Breast epithelium (tissue), 3 donors: Measurements from ENCODE around the gene MDN1.

Source experiments
- CTCF ChIP-seq, 3 donors: fragments of 450-650 bp; IDR thresholded peaks; one replicate each; pipeline ENCODE4 v1.5.1; 2016 to 2017; ENCODE audit warnings: antibody characterized with exemption in 3 of 3, mild to moderate bottlenecking in 3 of 3, moderate library complexity in 3 of 3
- POLR2A ChIP-seq: fragments of 450-650 bp; IDR thresholded peaks from one replicate; pipeline ENCODE4 v1.6.1; 2016; ENCODE audit warnings: antibody characterized with exemption, mild to moderate bottlenecking, moderate library complexity
- POLR2AphosphoS5 ChIP-seq, 3 donors: sonication (generic); formaldehyde crosslinking; IDR thresholded peaks; one replicate each; pipeline ENCODE4 v1.6.1; 2017; ENCODE audit warnings: antibody characterized with exemption in 3 of 3

DNA sequence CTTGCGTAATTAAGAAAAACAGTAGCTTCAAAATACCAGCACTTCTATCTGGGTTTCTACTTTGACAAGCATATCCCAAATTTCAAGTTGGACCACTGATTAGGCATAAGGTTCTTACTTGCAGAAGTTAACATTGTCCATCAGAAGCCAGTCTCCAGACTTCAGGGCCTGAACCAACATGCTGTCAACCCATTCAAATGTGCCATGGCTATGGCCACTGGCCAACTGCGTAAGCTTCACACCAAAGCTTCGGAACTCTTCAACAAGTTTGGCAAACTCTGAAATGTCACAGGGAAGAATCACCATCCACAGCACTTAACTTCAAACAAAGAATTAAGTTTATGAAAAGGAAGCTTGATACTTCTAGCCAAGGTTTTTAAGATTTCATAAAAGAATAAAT, 103.1 kb downstream of the MDN1 start:
- TF ChIP-seq CTCF (IDR thresholded peaks at IDR 0.05) (peak in 1 of 3 donors; percentile 8), POLR2A (no peak), POLR2AphosphoS5 (IDR thresholded peaks at IDR 0.05) (no peak)
